DND-41 (cell line): ENCODE results near the gene TMEM214.

ENCODE experiments used
- ATAC-seq: fragments of 200-7000 bp; cut with Tn5 transposase; 3 replicates; pipeline ENCODE4 v1.9.1; 2021; ENCODE audit warnings: low read depth; ENCODE audit not compliant: insufficient read depth
- DNase-seq: peaks from one replicate; pipeline ENCODE4 v3.0.0-alpha.2; 2020
- H2AFZ ChIP-seq: 2 replicates; pipeline ENCODE4 v1.6.0; 2012; ENCODE audit warnings: low read depth, low read length
- H3K27ac ChIP-seq: 2 replicates; pipeline ENCODE4 v1.5.1; 2012; ENCODE audit warnings: low read length, inconsistent platforms
- H3K27me3 ChIP-seq: fragments of 200-600 bp; sonication (generic); 2 replicates; pipeline ENCODE4 v1.6.0; 2012; ENCODE audit warnings: low read length, mild to moderate bottlenecking, inconsistent platforms; ENCODE audit not compliant: insufficient read depth, poor library complexity
- H3K36me3 ChIP-seq: 2 replicates; pipeline ENCODE4 v1.5.1; 2012; ENCODE audit warnings: low read length, inconsistent platforms; ENCODE audit not compliant: insufficient read depth
- H3K4me1 ChIP-seq: 2 replicates; pipeline ENCODE4 v1.5.1; 2012; ENCODE audit warnings: mild to moderate bottlenecking, low read length; ENCODE audit not compliant: insufficient read depth
- H3K4me2 ChIP-seq: 2 replicates; pipeline ENCODE4 v1.6.0; 2012; ENCODE audit warnings: mild to moderate bottlenecking, moderate library complexity, low read length, inconsistent platforms; ENCODE audit not compliant: insufficient read depth
- H3K4me3 ChIP-seq, 2 experiments: fragments of 200-600 bp in 1 of 2; shearing (Covaris generic) in 1 of 2; 2 replicates each; pipeline ENCODE4 v1.5.1; 2012 to 2016; ENCODE audit warnings: inconsistent platforms in 2 of 2, low read length in 2 of 2, mild to moderate bottlenecking in 2 of 2, low read depth in 1 of 2, moderate library complexity in 1 of 2
- H3K79me2 ChIP-seq: 2 replicates; pipeline ENCODE4 v1.6.0; 2012; ENCODE audit warnings: low read length, inconsistent platforms; ENCODE audit not compliant: insufficient read depth
- H3K9ac ChIP-seq: 2 replicates; pipeline ENCODE4 v1.6.0; 2012; ENCODE audit warnings: low read depth, mild to moderate bottlenecking, inconsistent platforms, low read length, moderate library complexity
- H3K9me3 ChIP-seq: 2 replicates; pipeline ENCODE4 v1.5.1; 2012; ENCODE audit warnings: low read length, moderate library complexity, mild to moderate bottlenecking, inconsistent platforms; ENCODE audit not compliant: insufficient read depth, severe bottlenecking
- H4K20me1 ChIP-seq: 2 replicates; pipeline ENCODE4 v1.6.0; 2012; ENCODE audit warnings: low read length; ENCODE audit not compliant: insufficient read depth
- CTCF ChIP-seq: IDR thresholded peaks from 2 replicates; pipeline ENCODE4 v1.5.1; 2012; ENCODE audit warnings: borderline replicate concordance, low read length, moderate library complexity, mild to moderate bottlenecking; ENCODE audit not compliant: poor library complexity, severe bottlenecking; ENCODE audit errors: extremely low read depth
- EZH2 ChIP-seq: IDR thresholded peaks from 3 replicates; pipeline ENCODE4 v1.6.1; 2012; ENCODE audit warnings: borderline replicate concordance, low read depth, mild to moderate bottlenecking, moderate library complexity, low read length, inconsistent platforms; ENCODE audit not compliant: severe bottlenecking

Gene TMEM214

GRCh38 chr2:27029051-27029450 is 3.7 kb upstream of the TMEM214 start:
- no peaks in the 10 kb centered on the region for H3K9me3 ChIP-seq
- H3K9ac ChIP-seq: no peak overlapping the region
- H4K20me1 ChIP-seq: peaks cover 9% of the 10 kb centered on the region; the same call in 1 of the 2 replicates
- H3K4me1 ChIP-seq: peaks cover 27% of the 10 kb centered on the region
- TF ChIP-seq EZH2 (no peak), CTCF (no peak)
- no peak overlapping the region for H3K4me3 ChIP-seq
- DNase-seq (no peak), ATAC-seq (no peak)
- peaks cover 9% of the 10 kb centered on the region for H3K36me3 ChIP-seq
- H3K27ac ChIP-seq: no peak overlapping the region
- peaks cover 35% of the 10 kb centered on the region for H3K79me2 ChIP-seq
- no peak overlapping the region for H2AFZ ChIP-seq
- H3K4me2 ChIP-seq: no peak overlapping the region
- no peaks in the 10 kb centered on the region for H3K27me3 ChIP-seq

GRCh38 chr2:27033253-27033852 is 588 bp downstream of the TMEM214 start:
- no peaks in the 10 kb centered on the region for H3K27me3 ChIP-seq
- H3K36me3 ChIP-seq: peaks cover 40% of the 10 kb centered on the region
- H3K4me2 ChIP-seq: peak overlapping the region; percentile 92
- peaks cover 39% of the 10 kb centered on the region for H3K4me1 ChIP-seq
- H4K20me1 ChIP-seq: no peaks in the 10 kb centered on the region; the same call in 1 of the 2 replicates
- ATAC-seq: peak; percentile 20
- TF ChIP-seq CTCF (no peak), EZH2 (no peak)
- peak overlapping the region; percentile 67 to 70 for H3K4me3 ChIP-seq
- H2AFZ ChIP-seq: peak overlapping the region; percentile 96
- peak overlapping the region; percentile 69 for H3K27ac ChIP-seq
- no peak for DNase-seq
- H3K9ac ChIP-seq: peak overlapping the region; percentile 86
- H3K79me2 ChIP-seq: peaks cover 47% of the 10 kb centered on the region
- no peaks in the 10 kb centered on the region for H3K9me3 ChIP-seq

GRCh38 chr2:27038012-27038411 is 5.2 kb downstream of the TMEM214 start:
- no peak overlapping the region for H2AFZ ChIP-seq
- H4K20me1 ChIP-seq: no peaks in the 10 kb centered on the region
- no peaks in the 10 kb centered on the region for H3K27me3 ChIP-seq
- H3K4me1 ChIP-seq: peaks cover 20% of the 10 kb centered on the region
- H3K9me3 ChIP-seq: no peaks in the 10 kb centered on the region
- TF ChIP-seq CTCF: no peak
- no peak for TF ChIP-seq EZH2
- no peak overlapping the region for H3K27ac ChIP-seq
- H3K36me3 ChIP-seq: peaks cover 74% of the 10 kb centered on the region
- no peak for ATAC-seq
- peaks cover 25% of the 10 kb centered on the region for H3K79me2 ChIP-seq
- no peak overlapping the region for H3K4me2 ChIP-seq
- H3K9ac ChIP-seq: no peak overlapping the region
- H3K4me3 ChIP-seq: no peak overlapping the region
- no peak for DNase-seq
